Ureter (tissue), 1 donor: ENCODE measurements around the gene EXOC4. TPM values are rescaled to one million over a fixed set of nuclear protein-coding genes. Genes with fewer than 3 reads are reported as not detected.

Experiments
- DNase-seq: peaks from one replicate; pipeline ENCODE4 v3.0.0-alpha.2; 2020; ENCODE audit warnings: low spot score
- total RNA-seq: library from RNA; stranded (reverse); gene quantifications from one replicate; pipeline ENCODE4 v1.2.4, GENCODE V29; 2023
- donor health status: DM: yes; HTN: yes; CAD: no.

The EXOC4 gene
- total RNA-seq, 1 donor from 2014 or later = 145 TPM

- DNase-seq = no peak
These were observed 531.7 kb downstream of the EXOC4 start for GRCh38 chr7:133784486-133785001.

DNA sequence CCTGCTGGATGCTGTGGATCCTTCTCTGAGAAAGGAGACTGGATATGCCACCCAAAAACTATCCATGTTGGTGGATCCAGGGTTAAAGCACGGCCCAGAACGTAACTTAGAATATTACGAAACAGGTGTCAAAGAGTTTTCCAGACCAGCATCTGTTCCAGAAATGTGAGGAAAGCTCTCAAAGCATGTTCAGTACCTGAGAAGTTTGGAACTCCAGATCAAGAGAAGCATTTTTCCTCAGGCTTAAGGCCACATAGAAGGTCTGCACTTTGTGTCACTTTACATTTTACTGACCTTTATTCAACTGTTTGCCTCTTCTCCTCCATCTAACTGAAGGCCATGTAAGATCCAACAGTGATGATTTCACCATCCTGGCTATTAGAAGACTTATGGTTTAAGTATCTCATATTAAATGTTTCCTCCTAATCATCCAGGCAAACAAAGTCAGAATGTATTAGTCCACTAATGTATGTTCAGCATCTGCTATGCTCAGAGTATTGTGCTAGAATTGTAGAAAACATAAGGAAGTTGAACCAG is 533.6 kb downstream of the EXOC4 start:
- DNase-seq = no peak

- no peak for DNase-seq
These were observed 537.1 kb downstream of the EXOC4 start for GRCh38 chr7:133789974-133790373.

DNA sequence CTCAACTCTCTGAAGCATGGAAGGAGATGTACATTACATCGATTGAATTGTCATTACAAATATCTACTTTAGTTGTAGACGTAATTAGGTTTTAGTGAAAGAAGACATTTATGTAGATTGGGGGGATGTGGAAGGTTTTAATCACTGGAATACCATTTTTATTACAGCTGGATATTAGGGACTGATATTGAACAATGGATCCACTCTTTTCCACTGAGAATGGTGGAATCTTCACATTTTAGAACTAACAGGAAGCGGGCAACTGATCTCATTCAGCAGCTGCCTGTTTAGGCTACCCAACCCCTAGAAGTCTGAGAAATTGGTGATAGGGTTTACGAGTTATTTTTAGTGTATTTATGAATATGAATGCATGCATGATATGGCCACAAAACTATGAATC is 538.0 kb downstream of the EXOC4 start:
- DNase-seq = no peak

DNA sequence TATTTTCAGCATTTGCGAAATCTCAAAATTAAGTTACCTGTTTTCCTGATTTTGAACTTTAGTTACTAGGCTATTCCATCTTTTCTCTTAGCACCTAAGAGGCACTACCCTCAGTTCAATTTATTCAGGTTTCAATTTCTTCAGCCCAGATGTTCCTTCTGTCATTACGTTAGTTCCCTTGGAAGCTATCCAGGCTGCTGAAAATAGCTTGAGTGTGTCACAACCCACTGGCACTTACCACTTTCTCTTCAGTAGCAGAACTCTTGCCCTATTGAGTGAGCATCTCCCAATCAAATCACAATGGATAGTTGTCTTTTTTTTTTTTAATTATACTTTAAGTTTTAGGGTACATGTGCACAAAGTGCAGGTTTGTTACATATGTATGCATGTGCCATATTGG is 541.6 kb downstream of the EXOC4 start:
- DNase-seq = no peak

GRCh38 chr7:133795068-133795665 is 542.3 kb downstream of the EXOC4 start:
- DNase-seq = no peak

DNA sequence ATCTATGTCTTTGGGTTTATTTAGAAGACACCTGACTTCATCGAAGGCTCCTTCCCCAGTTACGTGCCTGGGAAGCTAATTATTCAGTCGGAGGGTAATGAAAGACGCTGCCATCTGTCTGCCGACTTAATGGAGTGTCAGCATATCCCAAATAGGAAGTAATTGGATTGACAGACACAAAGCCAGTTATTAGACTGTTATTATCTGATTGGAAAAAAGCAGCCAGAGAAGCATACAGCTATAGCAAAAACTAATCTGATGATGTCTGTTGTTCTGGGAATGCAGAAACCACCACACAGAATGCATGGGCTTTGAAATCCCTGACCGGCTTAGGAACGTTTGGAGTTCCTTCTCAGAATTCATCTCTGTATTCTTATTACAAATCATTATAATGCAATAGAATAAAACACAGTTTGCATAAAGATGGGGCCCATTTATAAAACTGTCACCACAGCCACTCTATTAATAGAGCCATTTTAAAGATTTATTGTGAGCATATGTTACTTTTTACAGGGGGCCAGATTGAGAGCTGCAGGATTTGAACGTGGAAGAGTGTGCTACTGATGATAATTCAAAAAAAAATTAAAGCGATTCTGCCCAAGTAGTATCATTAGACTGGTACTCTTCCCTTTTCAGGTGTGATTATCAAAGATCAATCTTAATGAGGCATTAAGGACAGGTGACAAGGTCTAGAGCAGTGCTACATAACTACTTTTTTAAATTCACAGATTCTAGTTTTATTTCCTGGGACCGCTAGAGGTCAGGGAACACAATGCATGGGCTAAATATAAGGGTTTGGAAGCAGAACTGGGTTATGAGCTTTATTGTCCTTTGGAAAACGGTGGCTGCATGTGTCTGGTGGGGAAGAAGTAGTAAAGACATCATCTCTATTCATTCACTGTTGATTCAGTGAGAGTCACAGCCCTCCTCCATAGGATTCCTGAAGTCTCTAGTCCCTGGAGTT is 544.2 kb downstream of the EXOC4 start:
- no peak for DNase-seq

GRCh38 chr7:133797818-133798520 is 545.1 kb downstream of the EXOC4 start:
- DNase-seq = no peak

DNA sequence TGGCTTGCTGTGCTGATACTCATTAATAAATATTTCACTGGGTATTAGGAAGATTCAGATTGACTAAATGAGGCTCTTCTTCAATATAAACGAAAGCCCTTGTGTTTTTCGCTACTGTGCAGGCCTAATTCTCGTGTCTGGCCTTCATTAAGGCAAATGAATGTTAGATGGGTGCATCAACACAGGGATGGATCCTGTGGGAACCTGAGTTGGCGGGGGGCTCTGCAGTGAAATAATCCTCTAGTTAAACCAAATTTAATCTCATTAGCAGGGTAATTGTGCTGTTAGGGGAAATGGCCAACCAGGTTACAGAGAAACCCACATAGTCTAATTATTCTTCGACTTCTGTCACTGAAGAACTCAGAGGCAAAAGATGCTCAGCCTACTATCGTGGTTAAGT is 548.5 kb downstream of the EXOC4 start:
- DNase-seq = no peak

- DNase-seq = no peak
These were observed 551.2 kb downstream of the EXOC4 start for GRCh38 chr7:133804127-133804526.

DNA sequence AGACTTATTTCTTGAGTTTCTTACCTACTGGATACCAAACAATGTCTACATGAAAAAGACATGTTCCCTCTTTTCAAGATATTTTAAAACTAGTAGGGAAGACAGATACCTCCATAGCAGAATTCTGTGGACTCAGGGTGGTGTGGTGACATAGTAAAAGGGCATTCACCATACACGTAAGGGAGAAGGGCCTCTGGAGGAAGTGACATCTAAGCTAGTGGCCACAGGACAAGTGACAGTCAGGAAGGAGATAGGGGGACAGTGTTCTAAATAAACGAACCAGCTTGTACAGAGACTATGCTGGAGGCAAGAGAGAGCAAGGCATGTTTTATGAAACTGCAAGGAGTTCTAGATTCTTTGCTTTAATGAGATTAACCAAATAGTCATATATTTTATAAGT is 552.5 kb downstream of the EXOC4 start:
- no peak for DNase-seq

- DNase-seq = no peak
These were observed 555.0 kb downstream of the EXOC4 start for GRCh38 chr7:133807624-133808492.

DNA sequence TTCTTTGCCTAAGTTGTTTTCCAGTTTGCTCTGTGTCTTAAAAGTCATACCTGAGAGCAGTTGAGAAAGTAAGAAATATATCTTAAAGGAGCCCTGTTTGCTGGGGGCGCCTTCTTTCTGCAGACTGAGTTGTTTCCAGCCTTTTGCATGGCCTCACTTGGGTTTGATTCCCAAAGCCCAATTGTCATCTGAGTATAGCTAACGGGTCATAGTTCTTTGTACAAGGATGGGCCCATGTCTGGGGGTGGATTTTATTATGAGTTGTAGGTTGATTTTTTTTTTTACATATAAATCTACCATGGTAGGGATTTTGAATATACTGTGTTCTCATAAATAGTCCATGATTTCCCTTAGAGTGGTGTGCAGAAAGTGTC is 555.6 kb downstream of the EXOC4 start:
- no peak for DNase-seq

- DNase-seq = no peak
These were observed 560.0 kb downstream of the EXOC4 start for GRCh38 chr7:133812877-133813276.

GRCh38 chr7:133815611-133816210 is 562.8 kb downstream of the EXOC4 start:
- no peak for DNase-seq

GRCh38 chr7:133819695-133820094 is 566.8 kb downstream of the EXOC4 start:
- no peak for DNase-seq

- no peak for DNase-seq
These were observed 567.7 kb downstream of the EXOC4 start for GRCh38 chr7:133820584-133820983.

- DNase-seq = no peak
These were observed 568.3 kb downstream of the EXOC4 start for GRCh38 chr7:133821171-133821570.

DNA sequence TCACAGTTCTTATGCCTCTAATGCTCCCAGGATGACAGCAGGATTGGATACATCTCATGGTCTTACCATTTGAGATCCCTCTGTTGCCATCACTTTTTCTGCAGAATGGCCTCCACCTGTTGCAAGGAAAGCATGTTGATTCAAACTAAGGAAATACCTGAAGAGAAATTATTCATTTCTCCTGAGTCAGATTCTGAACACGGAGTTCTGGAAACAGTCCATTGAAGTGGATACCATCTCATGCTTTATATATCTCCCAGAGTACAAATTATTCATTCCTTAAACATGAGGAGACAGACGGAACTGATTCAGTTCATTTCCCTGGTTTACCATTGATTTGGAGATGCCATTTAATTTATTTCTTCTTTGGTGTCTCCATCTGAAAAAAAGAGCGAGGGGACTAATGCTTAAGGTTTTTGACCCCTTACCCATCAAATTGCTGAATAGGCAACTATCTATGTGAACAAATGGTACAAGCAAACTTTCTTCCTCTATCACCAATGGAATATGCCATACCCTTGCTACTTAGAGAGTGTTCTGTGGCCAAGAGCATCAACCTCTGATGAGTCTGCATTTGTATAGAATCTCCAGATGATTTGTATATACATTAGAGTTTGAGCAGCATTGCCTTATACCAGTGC is 569.2 kb downstream of the EXOC4 start:
- no peak for DNase-seq

DNA sequence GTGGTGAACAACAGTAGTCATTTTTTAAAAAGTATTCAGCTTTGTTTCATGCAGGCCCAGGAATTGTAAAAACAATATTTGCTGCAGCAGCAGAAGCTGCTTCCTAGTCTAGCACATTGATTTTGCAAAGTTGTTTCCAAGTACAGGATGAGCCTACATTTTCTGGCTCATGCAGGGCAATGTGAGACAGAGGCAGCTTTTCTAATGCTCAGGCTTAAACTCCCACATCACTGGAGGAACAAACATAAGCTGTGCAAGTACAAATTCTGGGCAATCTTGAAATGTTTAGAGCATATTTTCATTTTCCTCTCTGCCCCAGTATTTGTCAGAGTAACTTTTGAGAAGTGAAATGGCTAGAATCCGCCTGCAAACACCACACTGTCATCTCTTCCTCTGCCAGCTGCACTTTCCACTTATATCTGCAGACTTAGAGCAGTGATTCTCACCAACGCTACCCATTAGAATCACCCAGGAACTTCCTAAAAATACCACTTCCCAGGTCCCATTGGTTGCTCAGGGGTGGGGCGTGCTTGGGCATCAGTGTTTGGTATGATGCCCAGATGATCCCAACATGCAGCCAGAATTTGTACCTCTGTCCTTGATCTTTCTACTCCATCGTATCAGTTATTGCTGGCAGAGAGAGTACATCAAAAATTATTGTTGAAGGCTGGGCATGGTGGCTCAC is 570.1 kb downstream of the EXOC4 start:
- DNase-seq = no peak
